Liver (tissue), 9 donors: ENCODE results near the gene MDH1B. TPM values are rescaled to one million over a fixed set of nuclear protein-coding genes. Genes with fewer than 3 reads are reported as not detected.

Experiments
- DNase-seq: peaks from one replicate; pipeline ENCODE4 v3.0.0-alpha.2; 2017; ENCODE audit warnings: low spot score
- H3K27ac ChIP-seq, 2 donors: one replicate each; pipeline ENCODE4 v1.7.0; 2013; ENCODE audit warnings: inconsistent platforms in 2 of 2, low read length in 2 of 2, control low read depth in 1 of 2, low read depth in 1 of 2, mild to moderate bottlenecking in 1 of 2
- H3K27me3 ChIP-seq, 4 donors: one replicate each; pipeline versions ENCODE4 v1.6.1 to v1.7.0; 2013; ENCODE audit warnings: low read length in 3 of 4, inconsistent platforms in 1 of 4, mild to moderate bottlenecking in 1 of 4, moderate library complexity in 1 of 4; ENCODE audit not compliant: control insufficient read depth in 4 of 4, insufficient read depth in 4 of 4
- H3K36me3 ChIP-seq, 4 donors: one replicate each; pipeline versions ENCODE4 v1.6.1 to v1.7.0; 2013; ENCODE audit warnings: low read length in 3 of 4, mild to moderate bottlenecking in 3 of 4, low read depth in 1 of 4, moderate library complexity in 1 of 4; ENCODE audit not compliant: control insufficient read depth in 4 of 4, insufficient read depth in 3 of 4
- H3K4me1 ChIP-seq, 4 donors: one replicate each; pipeline versions ENCODE4 v1.6.1 to v1.7.0; 2013; ENCODE audit warnings: low read length in 3 of 4, mild to moderate bottlenecking in 3 of 4, moderate library complexity in 1 of 4; ENCODE audit not compliant: control insufficient read depth in 4 of 4, insufficient read depth in 4 of 4
- H3K4me3 ChIP-seq, 3 donors: one replicate each; pipeline versions ENCODE4 v1.6.1 to v1.7.0; 2013; ENCODE audit warnings: low read length in 3 of 3, control low read depth in 1 of 3, low read depth in 1 of 3, mild to moderate bottlenecking in 1 of 3
- H3K9ac ChIP-seq, 2 donors: one replicate each; pipeline ENCODE4 v1.7.0; 2013; ENCODE audit warnings: low read length in 2 of 2, mild to moderate bottlenecking in 2 of 2, moderate library complexity in 2 of 2, control low read depth in 1 of 2, low read depth in 1 of 2
- H3K9me3 ChIP-seq, 4 donors: one replicate each; pipeline versions ENCODE4 v1.6.1 to v1.7.0; 2013; ENCODE audit warnings: low read length in 3 of 4; ENCODE audit not compliant: control insufficient read depth in 4 of 4
- ATF3 ChIP-seq: IDR thresholded peaks from 2 replicates; pipeline ENCODE4 v1.6.1; 2016; ENCODE audit warnings: antibody characterized with exemption
- FOXA2 ChIP-seq: IDR thresholded peaks from 2 replicates; pipeline ENCODE4 v1.6.1; 2016; ENCODE audit warnings: antibody characterized with exemption
- GABPA ChIP-seq, 2 donors: IDR thresholded peaks in 1 of 2; conservative IDR thresholded peaks in 1 of 2; 2 replicates each; pipeline ENCODE4 v1.6.1; 2016; ENCODE audit warnings: antibody characterized with exemption in 2 of 2, mild to moderate bottlenecking in 1 of 2, moderate library complexity in 1 of 2
- HNF4A ChIP-seq, 2 donors: conservative IDR thresholded peaks; 2 replicates each; pipeline ENCODE4 v1.6.1; 2016; ENCODE audit warnings: antibody characterized with exemption in 2 of 2, mild to moderate bottlenecking in 2 of 2
- RAD21 ChIP-seq, 2 donors: IDR thresholded peaks; 2 replicates each; pipeline ENCODE4 v1.6.1; 2016; ENCODE audit warnings: antibody characterized with exemption in 2 of 2, mild to moderate bottlenecking in 2 of 2
- SP1 ChIP-seq: IDR thresholded peaks from 2 replicates; pipeline ENCODE4 v1.6.1; 2018; ENCODE audit warnings: antibody characterized with exemption, mild to moderate bottlenecking
- YY1 ChIP-seq: IDR thresholded peaks from 2 replicates; pipeline ENCODE4 v1.6.1; 2016; ENCODE audit warnings: antibody characterized with exemption, mild to moderate bottlenecking
- ZBTB33 ChIP-seq: IDR thresholded peaks from 2 replicates; pipeline ENCODE4 v1.6.1; 2016; ENCODE audit warnings: antibody characterized with exemption
- WGBS: extraction: QIAGEN DNeasy Blood & Tissue Kit; methylation state at CpG from one replicate; pipeline ENCODE4 v1.1.7; 2013; 5-methylcytosine and 5-hydroxymethylcytosine counted together
- polyA plus RNA-seq, 2 donors: library from polyadenylated mRNA; stranded (reverse) in 1 of 2; unstranded in 1 of 2; fragments of 200-250 nt in 1 of 2; fragments of >200 nt in 1 of 2; fragmentation: Nextera tagmentation in 1 of 2; extraction: Ambion mirVana in 1 of 2; gene quantifications; one replicate each; pipeline versions ENCODE4 v1.2.1 to v1.2.3, GENCODE V29; 2013 to 2015
- total RNA-seq, 2 donors: library from RNA; depleted of rRNA; stranded (reverse); fragments of >200 nt; gene quantifications; one replicate each; pipeline ENCODE4 v1.2.3, GENCODE V29; 2014
- TF ChIP-seq, protein P1 (sequence below): IDR thresholded peaks from 2 replicates; pipeline ENCODE4 v1.6.1; 2016; ENCODE audit warnings: antibody characterized with exemption, mild to moderate bottlenecking
- TF ChIP-seq, protein P2 (sequence below): IDR thresholded peaks from 2 replicates; pipeline ENCODE4 v1.6.1; 2016; ENCODE audit warnings: antibody characterized with exemption
- TF ChIP-seq, protein P3 (sequence below): fragments of 150-350 bp; IDR thresholded peaks from 2 replicates; pipeline ENCODE4 v1.5.1; 2017; ENCODE audit warnings: improper control_type of control experiment, low read depth, low read length; ENCODE audit not compliant: missing input control
- donor health status: healthy.
- donor health status: healthy.
- donor health status: healthy.
- donor health status: healthy.
- donor health status: healthy.

Gene MDH1B
- total and polyA plus RNA-seq, 4 donors = 0.09 to 0.33 (median 0.18) TPM; not detected in 1

- Histone ChIP-seq H3K27ac (no peak overlapping the region), H3K27me3 (no peaks in the 10 kb centered on the region), H3K9me3 (no peaks in the 10 kb centered on the region), H3K4me1 (no peaks in the 10 kb centered on the region), H3K9ac (no peak overlapping the region), H3K36me3 (peaks cover 2 to 52% (median 43%) of the 10 kb centered on the region in 4 donors), H3K4me3 (no peak overlapping the region)
- no peak for TF ChIP-seq GABPA (IDR thresholded peaks at IDR 0.05 in 1 of 2, conservative IDR thresholded peaks at IDR 0.05 in 1 of 2)
- 95% methylated on average over 1 of the region's 1 CpG for WGBS
- DNase-seq = no peak
Observed at GRCh38 chr2:206774871-206775270, 9.7 kb upstream of the MDH1B start.

DNA sequence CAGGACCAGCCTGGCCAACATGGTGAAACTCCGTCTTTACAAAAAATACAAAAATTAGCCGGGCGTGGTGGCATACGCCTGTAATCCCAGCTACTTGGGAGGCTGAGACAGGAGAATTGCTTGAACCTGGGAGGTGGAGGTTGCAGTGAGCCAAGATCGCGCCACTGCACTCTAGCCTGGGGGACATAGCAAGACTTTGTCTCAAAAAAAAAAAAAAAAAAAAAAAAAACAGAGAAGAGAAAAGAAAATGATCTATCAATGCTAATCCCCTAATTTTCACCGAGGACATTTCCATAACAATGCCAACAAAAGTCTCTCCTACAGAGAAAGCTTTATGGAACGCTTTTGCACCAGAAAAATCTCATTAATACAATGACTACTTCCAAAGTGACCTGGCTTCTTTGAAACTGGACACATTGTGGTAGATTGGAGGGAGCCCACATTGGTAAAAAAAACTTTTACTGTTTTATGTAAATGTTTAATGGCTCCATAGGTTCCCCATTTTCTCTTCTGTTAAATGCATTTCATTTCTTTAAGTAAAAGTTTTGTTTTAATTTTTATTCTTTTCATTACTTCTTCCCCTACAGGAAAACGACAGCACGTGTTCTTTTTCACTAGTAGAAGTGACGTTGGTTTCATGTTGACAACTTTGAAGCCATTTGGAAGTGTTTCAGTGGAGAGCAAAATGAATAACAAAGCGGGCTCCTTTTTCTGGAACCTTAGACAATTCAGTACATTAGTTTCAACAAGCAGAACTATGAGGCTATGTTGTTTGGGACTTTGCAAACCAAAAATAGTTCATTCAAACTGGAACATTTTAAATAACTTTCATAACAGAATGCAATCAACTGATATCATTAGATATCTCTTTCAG is 1.2 kb upstream of the MDH1B start:
- peak overlapping the region; percentile 63 to 96 (median 92) for H3K4me3 ChIP-seq
- WGBS = 41% methylated on average over 12 of the region's 12 CpGs
- peak overlapping the region in 1 of 2 donors; percentile 89 for H3K9ac ChIP-seq
- H3K36me3 ChIP-seq = peaks cover 0 to 26% (median 7%) of the 10 kb centered on the region in 4 donors
- H3K9me3 ChIP-seq = no peaks in the 10 kb centered on the region
- H3K4me1 ChIP-seq = peaks cover 0 to 22% (median 10%) of the 10 kb centered on the region in 4 donors
- no peak for DNase-seq
- TF ChIP-seq ZBTB33 = no peak
- TF ChIP-seq ATF3 = no peak
- TF ChIP-seq RAD21 (IDR thresholded peaks at IDR 0.05) = no peak
- TF ChIP-seq GABPA (IDR thresholded peaks at IDR 0.05 in 1 of 2, conservative IDR thresholded peaks at IDR 0.05 in 1 of 2) = no peak
- TF ChIP-seq, protein P1, sequence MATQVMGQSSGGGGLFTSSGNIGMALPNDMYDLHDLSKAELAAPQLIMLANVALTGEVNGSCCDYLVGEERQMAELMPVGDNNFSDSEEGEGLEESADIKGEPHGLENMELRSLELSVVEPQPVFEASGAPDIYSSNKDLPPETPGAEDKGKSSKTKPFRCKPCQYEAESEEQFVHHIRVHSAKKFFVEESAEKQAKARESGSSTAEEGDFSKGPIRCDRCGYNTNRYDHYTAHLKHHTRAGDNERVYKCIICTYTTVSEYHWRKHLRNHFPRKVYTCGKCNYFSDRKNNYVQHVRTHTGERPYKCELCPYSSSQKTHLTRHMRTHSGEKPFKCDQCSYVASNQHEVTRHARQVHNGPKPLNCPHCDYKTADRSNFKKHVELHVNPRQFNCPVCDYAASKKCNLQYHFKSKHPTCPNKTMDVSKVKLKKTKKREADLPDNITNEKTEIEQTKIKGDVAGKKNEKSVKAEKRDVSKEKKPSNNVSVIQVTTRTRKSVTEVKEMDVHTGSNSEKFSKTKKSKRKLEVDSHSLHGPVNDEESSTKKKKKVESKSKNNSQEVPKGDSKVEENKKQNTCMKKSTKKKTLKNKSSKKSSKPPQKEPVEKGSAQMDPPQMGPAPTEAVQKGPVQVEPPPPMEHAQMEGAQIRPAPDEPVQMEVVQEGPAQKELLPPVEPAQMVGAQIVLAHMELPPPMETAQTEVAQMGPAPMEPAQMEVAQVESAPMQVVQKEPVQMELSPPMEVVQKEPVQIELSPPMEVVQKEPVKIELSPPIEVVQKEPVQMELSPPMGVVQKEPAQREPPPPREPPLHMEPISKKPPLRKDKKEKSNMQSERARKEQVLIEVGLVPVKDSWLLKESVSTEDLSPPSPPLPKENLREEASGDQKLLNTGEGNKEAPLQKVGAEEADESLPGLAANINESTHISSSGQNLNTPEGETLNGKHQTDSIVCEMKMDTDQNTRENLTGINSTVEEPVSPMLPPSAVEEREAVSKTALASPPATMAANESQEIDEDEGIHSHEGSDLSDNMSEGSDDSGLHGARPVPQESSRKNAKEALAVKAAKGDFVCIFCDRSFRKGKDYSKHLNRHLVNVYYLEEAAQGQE = no peak
- H3K27ac ChIP-seq = peak overlapping the region; percentile 91 to 95
- H3K27me3 ChIP-seq = peaks cover 0 to 4% (median 2%) of the 10 kb centered on the region in 4 donors

DNA sequence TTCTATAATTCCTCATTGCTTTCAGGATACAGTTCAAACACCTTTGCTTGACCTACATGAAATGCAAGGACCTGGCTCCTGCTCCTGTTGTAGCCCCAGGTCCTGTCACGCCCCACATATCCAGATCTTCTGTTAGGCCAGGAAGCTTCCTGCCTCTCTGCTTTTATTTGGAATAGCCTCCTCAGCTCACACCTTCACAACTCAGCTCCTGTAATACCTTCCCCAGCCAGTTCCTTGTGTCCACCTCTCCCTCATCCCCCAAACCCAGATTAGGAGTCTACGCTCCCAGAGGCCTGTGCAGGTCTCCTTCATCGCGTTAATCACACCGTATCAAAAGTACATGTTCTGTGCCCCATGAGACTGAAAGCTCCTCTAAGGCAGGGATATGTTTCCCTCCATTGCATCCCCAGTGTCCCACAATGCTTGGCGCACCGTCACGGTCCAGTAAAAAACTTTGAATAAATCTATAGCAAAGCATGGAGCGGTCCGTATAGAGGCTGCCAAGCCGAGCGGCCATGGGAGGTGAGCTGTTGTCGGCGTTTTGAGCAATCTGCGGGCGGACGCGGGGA is 371 bp downstream of the MDH1B start:
- Histone ChIP-seq H3K4me3 (peak overlapping the region; percentile 63 to 96 (median 92)), H3K4me1 (peaks cover 0 to 22% (median 10%) of the 10 kb centered on the region in 4 donors), H3K9me3 (no peaks in the 10 kb centered on the region), H3K27ac (peak overlapping the region; percentile 91 to 95), H3K36me3 (peaks cover 0 to 14% (median 2%) of the 10 kb centered on the region in 4 donors), H3K9ac (peak overlapping the region; percentile 86 to 89), H3K27me3 (peaks cover 0 to 4% (median 2%) of the 10 kb centered on the region in 4 donors)
- TF ChIP-seq SP1 (no peak), GABPA (IDR thresholded peaks at IDR 0.05 in 1 of 2, conservative IDR thresholded peaks at IDR 0.05 in 1 of 2) (no peak), YY1 (no peak), FOXA2 (no peak), RAD21 (IDR thresholded peaks at IDR 0.05) (no peak), HNF4A (conservative IDR thresholded peaks at IDR 0.05) (no peak)
- TF ChIP-seq, protein P2, sequence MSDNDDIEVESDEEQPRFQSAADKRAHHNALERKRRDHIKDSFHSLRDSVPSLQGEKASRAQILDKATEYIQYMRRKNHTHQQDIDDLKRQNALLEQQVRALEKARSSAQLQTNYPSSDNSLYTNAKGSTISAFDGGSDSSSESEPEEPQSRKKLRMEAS = no peak
- TF ChIP-seq, protein P1 = no peak
- TF ChIP-seq, protein P3, sequence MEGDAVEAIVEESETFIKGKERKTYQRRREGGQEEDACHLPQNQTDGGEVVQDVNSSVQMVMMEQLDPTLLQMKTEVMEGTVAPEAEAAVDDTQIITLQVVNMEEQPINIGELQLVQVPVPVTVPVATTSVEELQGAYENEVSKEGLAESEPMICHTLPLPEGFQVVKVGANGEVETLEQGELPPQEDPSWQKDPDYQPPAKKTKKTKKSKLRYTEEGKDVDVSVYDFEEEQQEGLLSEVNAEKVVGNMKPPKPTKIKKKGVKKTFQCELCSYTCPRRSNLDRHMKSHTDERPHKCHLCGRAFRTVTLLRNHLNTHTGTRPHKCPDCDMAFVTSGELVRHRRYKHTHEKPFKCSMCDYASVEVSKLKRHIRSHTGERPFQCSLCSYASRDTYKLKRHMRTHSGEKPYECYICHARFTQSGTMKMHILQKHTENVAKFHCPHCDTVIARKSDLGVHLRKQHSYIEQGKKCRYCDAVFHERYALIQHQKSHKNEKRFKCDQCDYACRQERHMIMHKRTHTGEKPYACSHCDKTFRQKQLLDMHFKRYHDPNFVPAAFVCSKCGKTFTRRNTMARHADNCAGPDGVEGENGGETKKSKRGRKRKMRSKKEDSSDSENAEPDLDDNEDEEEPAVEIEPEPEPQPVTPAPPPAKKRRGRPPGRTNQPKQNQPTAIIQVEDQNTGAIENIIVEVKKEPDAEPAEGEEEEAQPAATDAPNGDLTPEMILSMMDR = no peak
- 9% methylated on average over 18 of the region's 18 CpGs for WGBS
- no peak for DNase-seq
